ENCODE measurements around the gene PKLR.

GRCh38 chr1:155250633-155251449 is 50.4 kb downstream of the PKLR start:
- peak; percentile 100 for TF ChIP-seq CTCF (conservative IDR thresholded peaks at IDR 0.05; ENCODE audit: low read depth, low read length)
- no peak for TF ChIP-seq USF2 (IDR thresholded peaks at IDR 0.05; ENCODE audit: low read depth, low read length)
